Measurements from ENCODE around the gene XPO6.

Gene XPO6

DNA sequence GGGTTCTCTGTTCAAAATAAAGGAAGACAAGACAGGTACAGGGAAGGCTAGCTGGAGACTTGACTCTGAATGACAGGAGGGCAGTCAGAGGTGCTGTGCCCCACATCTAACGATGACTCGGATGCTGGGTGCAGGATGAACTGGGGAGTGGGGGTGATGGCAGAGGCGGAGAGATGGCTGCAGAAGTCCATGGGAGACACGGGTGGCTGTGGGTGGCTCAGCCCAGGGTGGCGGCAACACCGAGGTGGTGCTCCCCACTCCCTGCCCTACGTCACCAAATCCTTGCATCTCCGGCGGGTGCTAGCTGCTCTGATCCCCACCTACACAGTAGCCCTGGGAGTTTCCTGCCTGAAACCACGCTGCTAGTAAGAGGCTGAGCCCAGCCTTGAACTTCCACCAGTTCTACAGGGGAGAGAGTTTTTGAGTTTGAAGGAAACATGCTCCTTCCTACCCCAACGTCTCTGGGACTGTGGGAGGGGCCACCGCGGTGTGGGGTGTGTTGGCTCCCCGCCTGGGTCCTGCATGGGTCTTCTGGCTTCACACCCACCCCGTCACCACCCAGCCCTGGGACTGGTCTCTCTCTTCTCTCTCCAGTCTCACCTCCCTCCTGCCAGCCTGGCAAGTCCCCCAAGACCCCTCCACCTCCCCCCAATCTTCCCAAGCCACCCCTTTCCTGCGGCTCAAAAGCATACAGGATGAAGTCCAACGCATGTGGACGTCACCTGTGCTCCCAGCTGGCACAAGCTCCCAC is 152.8 kb downstream of the XPO6 start:
- no peak for DNase-seq

DNA sequence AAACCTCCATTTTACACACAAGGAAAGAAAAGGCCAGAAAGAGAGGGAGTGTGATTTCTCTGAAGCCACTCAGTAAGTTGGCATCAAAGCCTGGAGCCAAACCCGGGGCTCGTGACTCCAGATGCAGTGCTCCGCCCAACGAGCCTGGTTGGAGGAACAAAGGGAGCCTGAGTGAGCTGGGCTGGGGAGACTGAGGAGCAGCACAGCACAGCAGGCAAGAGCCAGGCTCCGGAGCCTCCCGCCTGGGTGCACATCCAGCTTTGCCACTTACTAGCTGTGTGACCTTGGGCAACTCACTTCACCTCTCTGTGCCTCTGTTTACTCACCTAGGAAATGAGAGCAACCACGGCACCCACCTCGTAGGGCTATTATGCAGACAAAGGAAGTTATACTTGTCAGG is 153.8 kb downstream of the XPO6 start:
- no peak for DNase-seq

DNA sequence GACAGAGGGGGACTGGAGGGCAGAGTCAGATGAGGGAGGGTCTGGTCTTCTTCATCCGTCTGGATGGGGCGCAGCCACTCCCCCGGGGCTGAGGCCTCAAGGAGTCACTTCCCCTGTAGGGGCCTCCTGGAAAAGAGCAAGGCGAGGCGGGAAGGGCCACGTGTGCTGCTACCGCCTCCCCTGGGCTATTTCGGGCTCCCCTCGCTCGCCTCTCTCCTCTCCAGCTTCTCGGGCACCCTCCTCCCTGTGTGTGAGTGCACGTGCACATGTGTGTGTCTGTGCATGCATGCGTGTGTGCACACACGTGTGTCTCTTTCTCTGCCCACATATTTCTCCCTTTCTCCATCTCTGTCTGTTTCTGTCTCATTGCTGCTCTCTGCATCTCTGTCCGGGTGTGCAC is 158.3 kb downstream of the XPO6 start:
- no peak for DNase-seq

DNA sequence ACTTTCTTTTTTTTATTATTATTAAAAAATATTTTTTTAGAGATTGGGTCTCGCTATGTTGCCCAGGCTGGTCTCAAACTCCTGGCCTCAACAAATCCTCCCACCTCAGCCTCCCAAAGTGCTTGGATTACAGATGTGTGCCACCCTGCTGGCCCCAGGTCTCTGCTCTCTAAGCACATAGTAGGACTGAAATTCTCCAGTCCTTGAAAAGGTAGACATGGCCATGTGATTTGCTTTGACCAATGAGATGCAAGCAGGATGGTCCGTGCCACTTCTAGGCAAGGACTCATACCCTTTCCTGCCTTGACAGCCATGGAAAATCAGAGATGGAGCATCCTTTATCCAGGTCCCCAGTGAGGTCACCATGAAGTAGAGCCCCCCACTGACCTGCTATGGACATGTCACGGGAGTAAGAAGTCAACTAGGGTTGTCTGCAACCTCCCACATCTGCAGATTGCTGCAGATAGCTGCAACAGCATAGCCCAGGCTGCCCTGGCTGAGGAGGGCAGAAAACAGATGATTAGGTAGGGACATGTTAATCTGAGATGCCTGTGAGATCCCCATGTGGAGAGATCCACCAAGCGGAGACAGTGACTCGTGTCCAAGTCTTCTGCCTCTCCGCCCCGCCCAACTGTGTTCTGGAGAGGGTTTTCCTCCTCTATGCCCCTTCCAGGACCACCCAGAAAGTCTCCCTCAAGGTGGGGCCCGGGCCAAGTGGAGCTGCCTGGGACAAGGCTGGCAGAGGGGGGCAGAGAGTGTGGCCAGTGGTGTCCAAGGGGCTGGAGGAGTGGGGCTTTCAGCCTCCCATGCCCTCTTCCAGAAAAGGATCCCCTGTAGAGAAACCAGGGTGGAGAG is 159.3 kb downstream of the XPO6 start:
- DNase-seq = no peak

DNA sequence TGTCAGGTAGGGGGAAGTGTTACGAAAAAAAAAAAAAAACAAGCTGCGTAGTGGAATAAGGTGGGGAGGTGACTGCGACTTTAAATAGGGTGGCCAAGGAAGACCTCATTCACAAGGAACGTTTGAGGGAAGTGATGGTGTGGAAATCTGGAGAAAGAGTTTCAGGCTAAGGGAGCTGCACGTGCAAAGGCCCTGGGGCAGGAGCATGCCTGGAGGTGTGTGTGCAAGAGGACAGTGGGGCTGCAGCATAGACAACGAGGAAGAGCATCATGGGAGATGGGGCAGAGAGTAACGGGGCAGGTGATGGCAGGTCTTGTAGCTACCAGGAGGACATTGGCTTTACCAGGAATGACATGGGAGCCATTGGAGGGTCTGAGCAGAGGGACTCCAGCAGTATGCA is 160.3 kb downstream of the XPO6 start:
- no peak for DNase-seq

Data from NCI-H774 (cell line).